Measurements from ENCODE around the gene EDRF1.
"Not testable (repeated sequence)": the region's sequence is repeated elsewhere in the genome, so short reads cannot be mapped to it uniquely, and the experiment has no call there.

Gene EDRF1, protein sequence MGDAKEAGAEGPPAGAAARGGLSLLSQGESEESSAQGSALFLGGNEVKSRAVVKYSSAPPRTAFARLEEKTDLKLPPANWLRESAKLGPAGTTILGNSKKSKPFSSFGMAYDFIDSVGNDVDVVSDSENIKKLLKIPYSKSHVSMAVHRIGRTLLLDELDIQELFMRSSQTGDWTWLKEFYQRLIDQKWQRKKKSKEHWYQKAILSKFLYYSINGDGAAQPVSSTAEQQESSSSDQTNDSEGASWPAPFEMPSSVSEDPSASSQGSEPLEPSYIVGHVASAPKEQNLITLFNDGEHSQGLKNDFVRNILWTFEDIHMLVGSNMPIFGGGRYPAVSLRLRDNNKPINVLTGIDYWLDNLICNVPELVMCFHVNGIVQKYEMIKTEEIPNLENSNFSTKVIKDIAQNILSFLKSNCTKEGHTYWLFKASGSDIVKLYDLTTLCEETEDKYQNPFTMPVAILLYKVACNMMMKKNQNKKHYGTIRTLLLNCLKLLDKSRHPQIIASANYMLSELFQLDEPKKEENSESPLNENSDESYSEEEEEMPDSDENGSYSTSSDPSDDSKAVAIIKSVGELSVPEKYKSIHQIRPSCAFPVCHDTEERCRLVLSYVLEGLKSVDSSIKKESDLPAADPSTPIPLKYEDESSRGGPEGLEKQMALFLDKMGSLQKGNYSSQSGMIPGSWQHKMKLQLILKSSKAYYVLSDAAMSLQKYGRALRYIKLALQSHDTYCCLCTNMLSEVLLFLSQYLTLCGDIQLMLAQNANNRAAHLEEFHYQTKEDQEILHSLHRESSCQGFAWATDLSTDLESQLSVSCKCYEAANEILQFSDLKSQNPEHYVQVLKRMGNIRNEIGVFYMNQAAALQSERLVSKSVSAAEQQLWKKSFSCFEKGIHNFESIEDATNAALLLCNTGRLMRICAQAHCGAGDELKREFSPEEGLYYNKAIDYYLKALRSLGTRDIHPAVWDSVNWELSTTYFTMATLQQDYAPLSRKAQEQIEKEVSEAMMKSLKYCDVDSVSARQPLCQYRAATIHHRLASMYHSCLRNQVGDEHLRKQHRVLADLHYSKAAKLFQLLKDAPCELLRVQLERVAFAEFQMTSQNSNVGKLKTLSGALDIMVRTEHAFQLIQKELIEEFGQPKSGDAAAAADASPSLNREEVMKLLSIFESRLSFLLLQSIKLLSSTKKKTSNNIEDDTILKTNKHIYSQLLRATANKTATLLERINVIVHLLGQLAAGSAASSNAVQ

DNA sequence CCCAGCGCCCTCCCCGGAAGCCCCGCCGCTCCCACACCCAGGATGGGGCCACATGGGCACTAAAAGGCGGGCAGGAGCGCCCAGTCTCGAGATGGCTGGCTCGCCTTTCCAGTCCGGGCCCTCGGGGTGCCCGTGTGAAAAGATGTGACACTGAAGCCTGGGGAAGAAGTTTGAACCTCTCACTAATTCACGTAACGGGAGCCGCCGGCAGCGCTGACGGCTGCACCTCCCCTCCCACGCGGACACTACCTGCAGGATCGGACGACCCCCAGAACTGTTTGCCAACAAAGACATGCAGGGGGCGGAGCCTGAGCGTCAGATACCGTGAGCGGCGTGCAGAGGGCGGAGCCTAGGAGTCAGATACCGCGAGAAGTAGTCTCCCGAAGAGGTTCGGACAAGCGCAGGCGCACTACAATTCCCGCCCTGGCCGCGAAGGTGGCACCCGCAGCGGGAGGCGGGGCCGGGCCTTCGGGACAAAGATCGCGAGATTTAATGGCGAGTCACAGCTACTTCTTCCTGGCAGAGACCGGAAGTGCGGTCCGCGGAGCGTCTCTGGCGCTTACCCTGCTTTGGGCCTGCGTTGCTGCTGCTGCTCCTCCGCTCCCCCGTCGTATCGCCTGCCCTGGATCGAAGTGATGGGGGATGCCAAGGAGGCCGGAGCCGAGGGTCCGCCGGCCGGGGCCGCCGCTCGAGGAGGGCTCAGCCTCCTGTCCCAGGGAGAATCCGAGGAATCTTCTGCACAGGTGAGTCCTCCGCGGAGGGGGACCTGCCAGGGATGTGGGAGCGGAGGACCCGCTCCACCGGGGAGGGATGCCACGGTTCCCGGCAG, at the start of gene EDRF1:
Gene EDRF1, plus strand, starts transcription at position 537 of the 829 bp plus-strand sequence. Its CDS starts 99 bp downstream, at position 636.
- DNase-seq, result peak; percentile 99

DNA sequence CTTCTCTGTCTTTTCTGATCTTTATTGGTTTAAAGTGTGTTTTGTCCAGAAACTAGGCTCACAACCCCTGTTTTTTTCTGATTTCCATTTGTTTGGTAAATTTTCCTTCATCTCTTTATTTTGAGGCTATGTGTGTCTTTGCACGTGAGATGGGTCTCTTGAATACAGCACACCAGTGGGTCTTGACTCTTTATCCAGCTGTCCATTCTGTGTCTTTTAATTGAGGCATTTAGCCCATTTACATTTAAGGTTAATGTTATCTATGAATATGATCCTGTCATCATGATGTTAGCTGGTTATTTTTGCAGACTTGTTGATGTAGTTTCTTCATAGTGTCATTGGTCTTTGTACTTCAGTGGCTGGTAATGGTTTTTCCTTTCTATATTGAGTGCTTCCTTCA, 46.6 kb upstream of the EDRF1 start:
- DNase-seq, result no peak

DNA sequence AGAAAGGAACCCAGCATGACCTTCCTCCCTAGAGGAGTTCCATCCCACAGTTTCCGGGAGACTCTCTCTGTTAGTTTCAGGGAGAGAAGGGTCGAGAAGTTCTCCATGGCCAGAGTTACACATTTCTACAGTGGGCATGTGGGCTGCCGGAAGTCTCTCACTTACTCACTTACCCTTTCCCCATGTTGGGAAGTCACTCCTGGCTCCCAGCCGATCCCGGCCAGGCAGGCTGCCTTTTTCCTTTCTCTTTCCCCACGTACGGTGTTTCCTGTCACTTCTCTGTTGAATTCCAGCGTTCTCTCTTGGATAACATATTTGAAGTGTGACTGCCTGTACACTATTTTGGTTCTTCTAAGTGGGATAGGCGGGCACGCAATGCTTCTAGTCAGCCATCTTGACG, 40.1 kb upstream of the EDRF1 start:
- DNase-seq, result no peak

DNA sequence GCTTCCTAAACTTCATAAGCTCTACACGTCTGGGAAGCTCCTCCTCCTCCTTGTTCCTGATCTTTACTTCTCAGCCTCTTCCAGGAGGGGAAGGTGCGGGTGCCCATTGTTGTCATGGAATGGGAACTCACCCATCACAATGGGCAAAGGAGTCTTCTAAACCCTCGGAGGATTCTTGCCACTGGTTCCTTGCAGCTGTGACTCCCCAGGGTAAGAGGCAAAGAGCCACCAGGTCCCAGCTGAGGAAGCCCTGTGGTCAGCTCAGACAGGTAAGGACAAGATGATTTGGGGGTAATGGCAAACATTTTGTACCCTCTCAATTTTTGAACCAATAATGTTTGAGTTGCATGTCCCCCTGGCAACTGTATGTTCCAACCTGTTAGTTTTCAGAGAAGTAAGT, 36.4 kb upstream of the EDRF1 start, which contains the start of gene TEX36:
Gene TEX36, minus strand, starts transcription at position 101 of the 400 bp plus-strand sequence. CDS start 174 bp downstream, outside the sequence.
- no peak for DNase-seq

DNA sequence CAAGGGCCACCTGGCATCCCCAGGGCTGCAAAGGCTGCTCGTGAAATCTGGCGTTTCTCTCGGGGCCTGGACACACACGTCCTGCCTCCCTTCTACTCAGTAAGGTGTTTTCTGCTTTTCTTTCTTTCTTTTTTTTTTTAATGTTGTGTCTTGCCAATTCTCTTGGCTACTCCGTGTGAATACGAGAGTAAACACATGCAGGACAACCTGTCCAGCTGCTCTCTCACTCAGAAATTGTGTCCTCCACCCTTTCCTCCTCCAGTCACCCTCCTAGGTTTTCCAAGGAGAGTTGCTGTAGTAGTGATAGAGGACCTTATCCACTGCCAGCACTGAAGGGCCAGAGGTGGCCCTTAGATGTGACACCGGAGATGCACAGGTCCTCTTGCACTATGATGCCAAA, 35.7 kb upstream of the EDRF1 start:
- no peak for DNase-seq

DNA sequence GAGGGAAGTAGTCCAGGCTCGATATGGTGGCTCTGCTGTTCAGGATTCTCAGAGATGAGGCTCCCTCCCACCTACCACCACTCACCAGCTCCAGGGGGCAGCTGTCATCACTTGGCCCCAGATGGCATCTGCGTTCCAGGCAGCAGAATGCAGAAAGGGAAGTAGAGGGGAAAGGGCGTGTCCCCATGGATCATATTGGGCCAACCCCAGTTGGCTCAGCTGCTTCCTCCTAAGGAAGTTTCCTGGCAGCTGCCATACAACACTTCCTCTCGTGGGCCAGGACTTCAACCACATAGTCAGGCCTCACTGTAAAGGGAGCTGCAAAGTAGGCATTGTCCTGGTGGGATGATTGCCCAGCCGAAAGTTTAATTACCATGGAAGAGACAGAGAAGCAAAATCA, 34.9 kb upstream of the EDRF1 start:
- no peak for DNase-seq

DNA sequence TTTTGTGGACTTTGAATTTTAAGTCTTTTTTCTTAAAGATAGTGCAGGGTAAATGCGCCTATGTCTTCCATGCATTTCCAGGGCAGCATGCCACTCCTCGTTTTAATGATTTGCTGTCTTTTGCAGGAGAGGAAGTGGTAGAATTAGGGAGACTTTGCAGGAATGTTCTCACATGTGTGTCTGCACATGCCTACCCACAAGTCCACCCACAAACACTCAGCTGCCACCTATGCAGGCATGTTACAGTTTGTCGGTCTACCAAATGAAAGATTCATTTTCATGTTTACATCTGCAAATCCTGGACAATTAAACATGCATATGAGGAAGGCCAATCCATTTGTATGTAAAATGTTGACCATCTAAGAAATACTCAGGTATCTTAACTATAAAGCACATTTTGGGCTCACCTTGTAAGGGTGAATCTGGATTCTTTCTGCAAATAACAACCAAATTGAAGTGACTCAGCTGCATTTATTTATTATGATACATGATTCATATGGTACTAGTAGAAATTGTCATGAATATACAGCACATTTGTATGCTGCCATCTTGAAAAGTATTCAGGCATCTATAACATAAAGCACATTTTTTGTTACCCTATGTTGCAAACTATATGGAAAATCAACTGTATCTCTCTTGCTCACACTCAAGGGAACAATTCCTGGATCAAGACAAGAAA, 31.9 kb upstream of the EDRF1 start:
- no peak for DNase-seq

DNA sequence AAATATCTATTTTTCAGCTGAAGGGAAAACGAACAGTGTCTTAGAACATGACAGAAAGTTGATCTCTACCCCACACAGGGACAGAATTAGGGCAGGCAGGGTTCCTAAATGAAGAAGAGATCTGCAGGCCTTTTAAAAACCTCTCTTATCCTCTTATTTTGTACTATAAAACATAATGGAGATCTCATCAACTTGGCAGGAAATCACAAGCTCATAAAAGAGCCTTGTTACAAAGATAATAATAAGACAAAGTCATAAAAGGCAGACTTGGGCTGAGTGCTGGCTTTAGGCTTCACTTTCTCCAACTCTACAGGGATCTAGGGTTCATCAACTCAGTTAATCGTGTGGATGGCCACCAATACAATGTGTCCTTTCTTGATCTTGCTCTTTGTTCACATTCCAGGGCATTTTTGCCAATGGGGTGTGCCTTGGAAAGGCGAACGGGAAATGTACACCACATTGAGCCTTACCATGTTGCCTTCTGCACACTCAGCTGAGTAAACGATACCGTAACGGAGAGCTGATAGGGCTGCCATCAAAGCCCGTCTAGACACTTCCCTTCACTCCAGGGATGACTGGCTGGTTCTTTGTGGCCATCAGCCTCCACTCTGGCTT, 29.4 kb upstream of the EDRF1 start:
- DNase-seq, result no peak

DNA sequence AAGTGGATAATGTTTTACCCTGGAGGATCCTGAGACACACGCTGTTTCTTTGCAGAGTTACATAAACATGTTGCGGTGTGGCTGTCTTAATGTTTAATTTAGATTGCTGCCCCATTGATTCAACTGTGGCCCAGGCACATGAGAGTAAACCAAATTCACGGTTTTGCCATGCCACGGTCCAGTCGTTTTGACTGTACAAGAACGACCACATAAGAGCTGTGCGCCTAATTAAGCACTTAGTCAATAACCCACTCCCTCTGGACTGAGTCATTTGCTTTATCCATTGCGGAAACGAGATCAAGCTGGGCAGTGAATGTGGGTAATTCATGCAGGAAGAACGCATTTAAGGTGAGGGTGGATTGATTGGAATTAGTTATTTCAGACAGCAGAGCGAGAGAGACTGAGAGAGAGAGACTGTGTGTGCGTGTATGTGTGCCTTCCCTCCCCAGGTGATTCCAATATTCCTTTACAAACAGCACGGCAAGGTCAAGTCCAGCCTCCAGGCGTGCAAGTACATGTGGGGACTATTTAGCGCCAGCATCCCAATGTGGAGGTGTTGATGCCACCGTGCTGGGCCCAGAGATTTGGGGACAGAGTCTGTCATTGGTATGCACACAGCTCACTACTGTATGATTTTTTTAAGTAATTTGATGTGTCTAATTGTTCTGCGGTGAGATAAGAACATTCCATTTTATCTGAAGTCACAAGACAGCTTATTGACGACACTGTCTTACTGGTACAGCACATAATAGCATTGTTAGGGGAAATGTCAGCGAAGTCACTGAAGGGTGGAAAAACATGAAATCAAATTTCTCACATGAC, 28.1 kb upstream of the EDRF1 start:
- peak; percentile 57 for DNase-seq

DNA sequence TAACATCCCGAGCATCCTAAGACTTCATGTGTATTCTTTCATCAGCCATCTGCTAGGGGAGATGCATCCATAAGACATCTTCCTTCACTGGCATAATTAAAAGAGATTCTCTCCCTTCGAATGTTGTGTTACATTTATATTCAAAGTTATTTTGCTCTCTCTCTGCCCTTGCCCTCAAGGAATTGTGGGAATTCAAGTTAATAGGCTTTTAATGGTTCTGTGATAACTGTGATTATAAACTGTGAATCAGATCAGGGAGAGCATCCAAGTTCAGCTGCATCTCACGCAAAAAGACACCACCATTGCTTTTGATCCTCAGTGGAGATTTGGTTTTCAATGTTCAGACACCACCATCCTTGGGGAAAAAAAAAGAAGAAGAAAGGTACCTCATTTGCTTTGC, 27.3 kb upstream of the EDRF1 start:
- peak; percentile 54 for DNase-seq

DNA sequence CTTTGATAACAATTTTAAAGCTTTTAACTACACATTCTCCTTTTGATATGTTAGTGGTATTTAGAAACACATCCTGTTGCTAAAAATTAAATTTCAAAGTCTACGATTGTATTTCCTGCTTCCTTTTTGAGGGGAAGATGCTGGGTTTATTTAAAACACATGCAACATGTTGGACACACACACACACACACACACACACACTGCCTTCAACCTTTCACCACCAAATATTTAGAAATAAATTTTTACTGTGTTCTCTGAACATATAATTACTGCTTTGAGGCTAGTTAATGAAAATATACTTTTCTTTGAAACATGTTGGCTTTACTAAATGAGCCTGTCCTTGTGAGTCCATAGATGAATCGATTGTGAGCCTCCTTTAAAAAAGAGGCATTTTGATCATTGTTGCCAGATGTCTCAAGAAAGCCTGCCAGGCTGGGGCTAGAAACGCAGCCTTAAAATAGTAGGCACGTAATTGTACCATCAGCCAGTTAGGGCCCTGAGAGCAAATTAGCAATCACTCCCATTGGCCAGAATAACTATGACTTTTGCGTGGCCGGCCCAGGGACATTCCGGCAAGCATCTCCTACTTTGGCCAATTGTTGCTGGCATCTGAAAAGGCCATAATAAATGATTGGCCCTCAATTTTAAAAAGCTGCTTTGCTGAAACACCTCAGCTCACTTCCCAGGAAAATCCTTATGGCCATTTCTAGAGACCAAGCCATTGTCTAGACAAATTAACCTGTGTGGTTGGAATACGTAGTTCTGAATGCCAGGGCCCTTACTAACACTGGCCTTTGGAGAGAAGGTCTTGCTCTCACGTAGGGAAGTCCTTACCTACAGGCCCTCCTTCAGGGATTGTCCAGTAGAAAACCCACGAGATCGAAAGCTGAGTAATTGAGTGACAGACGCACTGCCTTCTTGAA, 26.6 kb upstream of the EDRF1 start:
- peak; percentile 58 for DNase-seq

DNA sequence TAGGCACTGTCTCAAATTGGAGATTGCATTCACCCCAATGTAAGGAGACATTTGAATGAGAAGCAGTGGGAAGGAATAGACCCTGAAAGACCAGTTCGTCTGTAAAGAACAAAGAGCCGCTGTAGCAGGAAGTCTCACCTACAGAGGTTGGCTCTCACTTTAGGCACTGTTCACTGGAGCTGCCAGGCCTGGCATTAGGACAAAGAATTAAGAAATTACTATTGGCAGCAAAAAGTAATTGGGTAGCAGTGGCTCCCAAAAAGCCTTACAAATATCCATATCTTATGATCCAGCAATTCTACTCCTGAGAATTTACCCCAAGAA, 26.0 kb upstream of the EDRF1 start:
- no peak for DNase-seq

DNA sequence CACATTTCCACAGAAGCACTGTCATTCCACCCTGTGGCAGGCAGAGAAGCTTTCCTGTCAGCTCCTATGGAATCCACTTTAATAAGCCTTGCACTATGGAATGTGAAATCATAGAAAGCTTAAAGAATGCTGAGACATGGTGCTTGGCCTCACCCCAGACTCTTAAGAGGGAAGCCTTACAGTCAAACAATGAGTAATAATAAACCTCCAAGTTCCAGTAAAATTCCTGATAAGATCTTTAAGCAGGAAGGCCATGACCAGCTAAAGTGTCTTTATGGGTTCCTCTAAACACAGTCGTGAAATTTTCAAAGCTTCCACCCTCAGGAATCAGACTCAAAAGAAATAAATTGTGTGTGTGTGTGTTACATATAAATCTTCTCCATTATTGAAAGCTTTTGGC, 24.6 kb upstream of the EDRF1 start:
- peak; percentile 96 for DNase-seq

DNA sequence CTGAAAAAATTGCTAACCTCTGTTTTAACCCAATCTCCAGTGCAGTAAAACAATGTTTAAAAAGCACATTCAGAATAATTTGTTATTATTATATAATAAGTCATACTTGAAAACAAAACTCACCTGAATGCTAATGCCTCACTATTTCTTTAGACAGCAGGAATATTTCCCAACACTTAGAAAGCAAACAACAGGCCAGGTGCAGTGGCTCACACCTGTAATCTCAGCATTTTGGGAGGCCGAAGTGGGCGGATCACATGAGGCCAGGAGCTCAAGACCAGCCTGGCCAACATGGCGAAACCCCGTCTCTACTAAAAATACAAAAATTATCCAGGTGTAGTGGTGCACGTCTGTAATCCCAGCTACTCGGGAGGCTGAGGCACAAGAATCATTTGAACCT, 22.6 kb upstream of the EDRF1 start:
- not testable (repeated sequence) for DNase-seq

DNA sequence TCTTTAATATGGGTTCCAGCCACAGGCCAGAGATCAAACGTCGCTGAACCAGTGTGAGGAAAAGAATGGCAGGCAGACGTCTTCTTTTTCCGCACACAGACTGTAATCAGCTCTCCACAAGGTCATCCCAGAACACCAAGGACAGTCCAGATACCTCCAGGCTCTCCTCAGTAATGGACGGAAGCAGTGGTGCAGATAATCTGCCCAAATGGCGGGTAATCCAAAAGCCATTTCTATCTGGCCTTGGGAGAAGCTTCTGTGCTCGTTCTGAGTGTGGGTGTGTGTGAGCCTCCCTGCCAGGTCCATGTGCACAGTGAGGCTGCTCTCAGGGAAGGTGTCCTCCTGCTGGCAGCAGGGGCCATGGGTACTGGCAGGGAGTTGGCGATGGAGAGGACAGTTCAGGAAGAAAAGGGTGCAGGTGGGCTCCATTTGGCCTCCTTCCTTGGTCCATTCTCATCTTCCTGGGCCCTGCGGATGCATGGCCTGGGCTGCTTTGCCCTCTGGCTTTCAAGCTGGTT, 21.0 kb upstream of the EDRF1 start:
- no peak for DNase-seq

DNA sequence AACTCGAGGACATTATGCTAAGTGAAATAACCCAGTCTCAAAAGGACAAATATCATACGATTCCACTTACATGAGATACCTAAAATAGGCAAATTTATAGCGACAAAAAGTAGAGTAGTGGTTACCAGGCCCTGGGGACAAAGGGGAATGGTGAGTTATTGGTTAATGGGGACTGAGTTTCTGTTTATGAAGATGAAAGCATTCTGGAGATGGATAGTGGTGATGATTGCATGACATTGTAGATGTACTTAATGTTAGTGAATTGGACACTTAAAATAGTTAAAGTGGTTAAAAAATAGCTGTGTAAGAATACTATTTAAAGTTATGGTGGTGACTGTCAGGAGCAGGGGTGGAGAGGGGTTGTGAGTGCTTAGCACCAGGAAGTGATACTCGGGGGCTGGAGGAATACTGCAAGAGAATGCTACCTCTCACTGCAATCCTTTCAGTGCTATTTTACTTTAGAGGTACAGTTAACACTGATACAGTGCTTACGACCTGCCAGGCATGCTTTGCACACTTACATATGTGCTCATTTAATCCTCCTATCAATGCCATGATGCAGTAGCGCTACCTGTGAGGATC, 19.9 kb upstream of the EDRF1 start:
- no peak for DNase-seq

DNA sequence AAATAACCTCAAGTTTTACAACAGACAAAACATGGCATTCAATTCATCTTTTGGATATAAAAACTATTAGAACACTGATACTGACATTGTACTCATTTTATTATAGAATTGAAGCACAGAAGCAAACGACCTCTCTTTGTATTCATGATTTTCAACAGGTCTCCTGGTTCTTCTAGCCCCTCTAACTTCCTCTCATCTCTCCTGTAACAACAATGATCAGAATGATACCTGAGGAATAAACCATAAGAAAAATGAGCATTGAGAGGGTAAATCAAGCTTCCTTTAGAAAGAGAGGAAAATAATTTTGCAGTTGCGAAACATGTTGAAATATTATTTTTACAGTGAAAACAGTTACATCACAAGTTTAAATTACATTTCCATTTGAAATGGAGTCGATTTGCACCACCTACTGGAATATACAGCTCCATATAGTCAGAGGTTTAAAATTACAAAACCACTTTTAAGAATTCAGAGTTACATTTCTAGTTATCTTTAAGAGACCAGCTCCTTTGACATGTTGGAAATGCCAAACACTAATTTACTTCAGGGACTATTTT, 19.1 kb upstream of the EDRF1 start:
- DNase-seq, result peak; percentile 56
